ENCODE results near the gene MAPKAP1.
"Not testable (repeated sequence)": the region's sequence is repeated elsewhere in the genome, so short reads cannot be mapped to it uniquely, and the experiment has no call there.

The MAPKAP1 gene

DNA sequence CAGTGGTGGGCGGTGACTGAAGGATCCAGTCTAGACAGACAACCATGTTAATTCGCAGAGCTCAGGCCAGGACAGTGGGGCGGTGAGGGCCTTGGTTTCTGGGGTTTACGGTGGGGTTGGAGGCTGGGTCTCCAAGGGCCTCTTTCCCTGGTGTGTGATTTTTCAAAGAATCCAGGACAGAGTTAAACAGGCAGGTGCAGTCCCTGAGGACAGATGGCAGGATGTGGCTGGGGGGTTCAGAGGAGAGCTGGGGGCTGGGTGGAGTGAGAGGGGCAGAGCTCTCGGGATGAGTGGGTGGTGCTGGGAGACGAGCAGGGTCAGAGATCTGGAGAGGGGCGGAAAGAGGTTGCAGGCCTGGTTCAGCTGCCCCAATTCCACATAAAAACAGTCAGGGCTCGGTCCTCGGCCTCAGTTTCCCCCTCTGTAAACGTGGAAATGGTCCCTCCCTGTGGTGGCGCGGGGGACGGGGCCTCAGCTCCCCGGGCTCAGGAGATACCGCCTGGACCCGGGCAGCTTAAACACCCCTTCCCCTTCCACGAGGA lies 299.5 kb downstream of the MAPKAP1 start:
- no peak for DNase-seq
- in situ Hi-C loops (cut with HindIII; ENCODE audit: low pct_ligation_motif_present, low pct_unique_long_range_greater_than_20kb, low sequenced_read_pairs): no loop called here

DNA sequence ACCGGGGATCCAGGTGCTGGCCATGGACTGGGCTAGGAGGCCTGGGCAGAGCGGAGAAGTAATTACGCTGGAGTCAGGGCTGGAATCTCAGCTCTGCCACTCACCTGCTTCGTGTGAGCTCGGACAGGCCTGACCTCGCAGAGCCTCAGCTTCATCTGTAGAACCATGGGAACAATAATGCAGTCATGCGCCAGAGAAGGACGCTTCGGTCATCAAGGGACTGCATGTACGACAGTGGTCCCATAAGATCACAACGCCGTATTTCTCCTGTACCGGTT lies 300.3 kb downstream of the MAPKAP1 start:
- in situ Hi-C loops (cut with HindIII; ENCODE audit: low pct_ligation_motif_present, low pct_unique_long_range_greater_than_20kb, low sequenced_read_pairs): no loop called here
- no peak for DNase-seq

DNA sequence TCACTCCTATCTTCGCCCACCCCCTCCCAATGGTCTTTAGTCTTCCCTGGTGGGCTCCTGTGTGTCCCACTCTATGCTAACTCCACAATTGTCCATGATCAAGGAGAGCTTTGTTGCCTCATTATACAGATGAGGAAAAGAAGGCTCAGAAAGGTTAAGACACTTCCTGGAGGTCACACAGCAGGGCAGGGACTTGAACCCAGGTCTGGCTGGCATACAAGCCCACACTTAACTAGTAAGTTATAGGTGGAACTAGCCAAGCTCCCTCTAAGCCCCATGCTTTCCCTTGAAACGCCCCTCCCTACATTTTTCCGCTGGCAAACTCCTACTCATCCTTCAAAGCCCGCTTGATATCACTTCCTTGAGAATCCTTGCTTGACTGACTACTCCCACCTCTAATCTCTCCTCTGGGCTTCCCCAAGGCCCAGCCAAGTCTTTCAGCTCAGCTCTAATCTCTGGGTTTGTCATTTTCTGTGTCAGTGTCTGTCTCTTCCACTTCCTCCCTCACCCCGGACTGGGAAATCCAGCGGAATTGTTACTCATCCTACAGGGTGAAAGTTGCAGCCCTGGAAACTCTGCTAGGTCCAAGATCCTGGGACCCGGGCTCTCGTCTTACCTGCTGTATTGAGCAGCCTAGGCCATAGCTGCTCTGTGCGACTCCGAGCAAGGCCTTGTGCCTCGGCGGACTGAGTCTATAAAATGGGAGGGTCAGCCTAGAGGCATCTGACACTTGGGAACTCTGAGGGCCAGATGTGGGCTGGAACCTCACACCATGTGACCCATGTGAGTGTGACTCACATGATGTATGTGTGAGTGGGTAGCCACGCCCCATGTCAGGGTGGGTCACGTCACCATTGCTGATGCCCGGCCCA lies 300.8 kb downstream of the MAPKAP1 start:
- in situ Hi-C loops (cut with HindIII; ENCODE audit: low pct_ligation_motif_present, low pct_unique_long_range_greater_than_20kb, low sequenced_read_pairs): no loop called here

DNA sequence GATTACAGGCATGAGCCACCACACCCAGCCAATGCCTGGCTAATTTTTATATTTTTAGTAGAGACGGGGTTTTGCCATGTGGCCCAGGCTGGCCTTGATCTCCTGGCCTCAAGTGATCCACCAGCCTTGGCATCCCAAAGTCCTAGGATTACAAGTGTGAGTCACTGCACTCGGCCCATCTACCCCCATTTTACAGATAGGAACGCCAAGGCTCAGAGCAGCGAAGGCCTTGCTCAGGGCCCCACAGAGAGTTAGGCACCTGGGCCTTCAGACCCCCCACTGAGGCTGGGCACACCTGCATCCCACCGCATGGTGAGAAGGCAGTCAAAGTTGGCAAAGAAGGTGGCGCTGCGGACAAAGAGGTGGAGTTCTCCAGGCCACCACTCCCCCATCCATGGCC lies 302.3 kb downstream of the MAPKAP1 start:
- in situ Hi-C loops (cut with HindIII; ENCODE audit: low pct_ligation_motif_present, low pct_unique_long_range_greater_than_20kb, low sequenced_read_pairs): no loop called here
- no peak for DNase-seq

More for the DNA sequence above, 300.8 kb downstream of the MAPKAP1 start:
- DNase-seq: peak; percentile 10

DNA sequence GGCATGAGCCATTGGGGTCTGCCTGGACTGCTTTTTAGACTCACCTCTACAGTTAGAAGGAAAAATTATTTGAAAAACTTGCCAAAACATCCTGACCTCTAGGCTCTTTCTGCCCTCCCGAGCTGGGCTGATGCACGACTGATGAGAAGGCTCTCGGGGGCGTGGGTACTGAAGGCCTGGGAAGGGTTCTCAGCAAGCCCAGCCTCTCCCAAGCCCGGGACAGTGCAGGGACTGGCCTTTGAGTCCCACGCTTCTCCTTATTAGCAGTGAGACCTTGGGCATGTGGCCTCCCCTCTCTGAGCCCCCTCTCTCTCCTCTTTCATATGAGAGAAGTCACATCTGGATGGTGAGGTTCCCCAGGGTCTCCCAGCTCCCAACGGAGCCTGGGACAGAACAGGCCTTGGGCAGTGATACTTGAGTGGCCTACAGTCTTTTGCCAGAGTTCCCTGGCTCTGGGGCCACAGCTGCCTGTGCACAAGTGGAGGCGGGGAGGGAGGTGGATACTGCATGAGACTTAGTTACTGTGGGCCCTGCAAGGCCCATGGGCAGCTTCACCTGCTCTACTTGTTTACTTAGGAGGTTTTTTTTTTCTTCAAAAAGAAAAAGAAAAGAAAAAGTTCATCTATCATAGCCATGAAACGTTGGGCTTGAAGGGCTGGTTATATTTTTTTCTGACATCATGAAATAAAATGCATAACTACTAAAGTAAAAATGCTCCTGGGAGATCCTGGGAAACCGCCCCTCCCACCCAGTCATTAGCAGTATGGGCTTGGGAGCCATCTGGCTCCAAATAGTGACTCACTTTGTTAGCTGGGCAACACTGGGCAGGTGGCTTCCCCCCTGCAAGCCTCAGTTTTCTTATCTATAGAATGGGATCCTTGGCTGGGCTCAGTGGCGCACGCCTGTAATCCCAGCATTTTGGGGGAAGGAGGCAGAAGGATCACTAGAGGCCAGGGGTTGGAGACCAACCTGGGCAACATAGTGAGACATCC lies 306.0 kb downstream of the MAPKAP1 start:
- DNase-seq: no peak
- in situ Hi-C loops (cut with HindIII; ENCODE audit: low pct_ligation_motif_present, low pct_unique_long_range_greater_than_20kb, low sequenced_read_pairs): no loop called here

DNA sequence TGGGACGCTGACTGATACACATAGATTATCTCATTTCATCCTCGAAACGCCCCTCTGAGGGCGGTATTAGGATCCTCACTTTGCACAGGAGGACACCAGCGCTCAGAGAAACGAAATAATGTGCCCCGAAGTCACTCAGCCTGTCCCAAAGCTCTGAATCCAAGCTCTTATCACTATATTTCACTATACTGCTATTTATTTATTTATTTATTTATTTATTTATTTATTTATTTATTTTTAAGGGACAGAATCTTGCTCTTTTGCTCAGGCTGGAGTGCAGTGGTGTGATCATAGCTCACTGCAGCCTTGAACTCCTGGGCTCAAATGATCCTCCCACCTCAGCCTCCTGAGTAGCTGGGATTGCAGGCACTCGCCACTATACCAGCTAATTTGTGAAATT lies 306.8 kb downstream of the MAPKAP1 start:
- in situ Hi-C loops (cut with HindIII; ENCODE audit: low pct_ligation_motif_present, low pct_unique_long_range_greater_than_20kb, low sequenced_read_pairs); DNase-seq: not testable (repeated sequence)

DNA sequence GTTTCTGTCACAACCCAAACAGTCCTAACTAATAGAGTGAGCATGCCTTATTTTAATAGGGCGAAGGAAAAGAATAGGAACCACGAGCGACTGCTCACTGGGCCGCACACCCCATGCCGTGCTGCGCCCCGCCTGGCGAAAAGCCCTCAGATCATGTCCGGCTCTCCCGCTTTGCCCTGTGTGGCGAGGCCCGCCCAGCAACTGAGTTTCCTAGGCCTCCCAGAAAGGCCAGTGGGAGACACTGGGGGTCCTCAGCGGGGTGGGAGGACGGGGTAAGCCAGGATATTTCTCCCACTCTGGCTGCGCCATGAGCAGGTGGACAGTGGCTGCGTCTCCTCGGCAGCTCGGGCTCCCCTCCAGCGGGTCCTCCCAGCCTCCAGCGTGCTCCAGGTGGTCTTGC lies 307.3 kb downstream of the MAPKAP1 start:
- no peak for DNase-seq
- in situ Hi-C loops (cut with HindIII; ENCODE audit: low pct_ligation_motif_present, low pct_unique_long_range_greater_than_20kb, low sequenced_read_pairs): no loop called here

DNA sequence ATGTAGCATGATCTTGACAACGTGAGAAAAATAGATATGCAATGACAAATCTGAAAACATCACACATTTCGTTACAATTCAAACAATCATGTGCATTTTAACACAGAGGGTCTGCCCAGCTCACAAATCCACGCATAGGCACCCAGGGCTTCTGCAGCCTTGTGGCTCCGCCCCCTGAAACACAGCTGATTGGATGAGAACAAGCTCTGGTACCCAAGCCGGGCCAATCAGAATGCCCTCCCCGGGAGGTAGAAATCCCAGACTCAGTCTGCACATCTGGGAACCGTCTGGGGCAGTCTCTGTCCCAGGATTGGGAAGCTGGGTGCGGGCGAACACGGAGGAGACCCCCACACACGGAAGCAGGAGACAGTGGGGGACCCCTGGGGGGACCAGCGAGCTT lies 307.8 kb downstream of the MAPKAP1 start:
- in situ Hi-C loops (cut with HindIII; ENCODE audit: low pct_ligation_motif_present, low pct_unique_long_range_greater_than_20kb, low sequenced_read_pairs): no loop called here

DNA sequence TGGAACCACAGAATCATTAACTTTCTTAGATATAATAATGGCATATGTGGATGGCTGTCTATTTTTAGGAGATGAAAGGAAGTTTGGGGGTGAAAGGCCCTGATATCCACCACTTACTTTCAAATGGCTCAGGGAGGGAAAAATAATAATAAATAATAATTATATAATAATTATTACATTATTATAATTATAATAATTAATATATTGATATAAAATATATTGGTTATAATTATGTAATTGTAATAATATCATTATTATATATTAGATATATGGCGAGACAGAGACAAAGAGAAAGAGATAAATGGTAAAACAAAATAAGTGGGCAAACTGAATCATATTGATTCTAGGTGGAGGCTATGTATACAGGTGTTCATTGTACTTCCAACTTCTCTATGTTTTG lies 308.8 kb downstream of the MAPKAP1 start:
- in situ Hi-C loops (cut with HindIII; ENCODE audit: low pct_ligation_motif_present, low pct_unique_long_range_greater_than_20kb, low sequenced_read_pairs): no loop called here

More for the DNA sequence above, 307.8 kb downstream of the MAPKAP1 start:
- DNase-seq: no peak

DNA sequence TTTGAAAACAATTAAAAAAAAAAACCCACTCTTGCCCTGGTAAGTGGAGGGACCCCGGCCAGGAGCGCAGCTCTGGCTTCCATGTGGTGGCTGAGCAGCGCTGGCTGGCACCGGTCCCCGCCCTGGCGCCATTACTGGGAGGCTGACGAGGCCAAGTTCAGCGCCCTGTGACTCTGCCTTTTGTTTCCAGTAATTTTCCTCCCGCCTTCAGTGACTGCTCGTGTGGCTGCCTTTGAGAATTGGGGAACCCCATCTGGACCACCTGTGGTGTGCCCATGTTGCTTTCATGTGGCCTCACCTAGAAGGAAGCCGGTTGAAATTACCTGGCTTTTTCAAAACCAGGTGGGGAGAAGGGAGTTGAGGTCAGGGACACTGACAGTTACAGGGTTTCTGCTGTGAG lies 309.3 kb downstream of the MAPKAP1 start:
- no peak for DNase-seq
- in situ Hi-C loops (cut with HindIII; ENCODE audit: low pct_ligation_motif_present, low pct_unique_long_range_greater_than_20kb, low sequenced_read_pairs): no loop called here

More for the DNA sequence above, 308.8 kb downstream of the MAPKAP1 start:
- no peak for DNase-seq

DNA sequence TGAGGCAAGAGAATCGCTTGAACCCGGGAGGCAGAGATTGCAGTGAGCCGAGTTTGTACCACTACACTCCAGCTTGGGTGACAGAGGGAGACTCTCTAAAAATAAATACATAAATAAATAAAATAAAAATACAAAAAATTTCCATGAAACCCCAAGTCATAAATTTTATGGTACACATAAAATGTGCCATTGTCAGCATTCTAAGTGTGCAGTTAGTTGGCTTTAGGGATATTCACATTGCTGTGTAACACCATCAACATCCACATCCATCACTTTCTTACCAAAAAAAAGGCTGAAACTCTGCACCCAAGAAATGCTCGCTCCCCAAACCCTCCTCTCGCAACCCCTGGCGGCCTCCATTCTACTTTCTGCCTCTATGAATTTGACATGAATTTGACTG lies 310.2 kb downstream of the MAPKAP1 start:
- in situ Hi-C loops (cut with HindIII; ENCODE audit: low pct_ligation_motif_present, low pct_unique_long_range_greater_than_20kb, low sequenced_read_pairs): no loop called here
- DNase-seq: no peak

DNA sequence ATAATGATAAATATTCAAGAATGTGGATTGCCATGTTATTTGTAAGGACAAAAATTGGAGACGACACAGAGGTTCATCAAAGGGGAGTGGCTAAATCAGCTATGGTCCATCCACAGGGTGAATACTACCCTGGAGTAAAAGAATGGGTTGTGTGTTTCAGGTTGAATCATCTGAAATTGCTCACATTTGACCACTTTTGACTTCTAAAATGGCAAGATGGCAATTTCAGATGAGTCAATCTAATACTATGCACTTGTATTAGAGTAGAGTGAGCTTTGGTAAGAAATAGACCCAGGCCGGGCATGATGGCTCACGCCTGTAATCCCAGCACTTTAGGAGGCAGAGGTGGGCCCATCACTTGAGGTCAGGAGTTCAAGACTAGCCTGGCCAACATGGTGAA lies 313.6 kb downstream of the MAPKAP1 start:
- in situ Hi-C loops (cut with HindIII; ENCODE audit: low pct_ligation_motif_present, low pct_unique_long_range_greater_than_20kb, low sequenced_read_pairs): no loop called here
- no peak for DNase-seq

DNA sequence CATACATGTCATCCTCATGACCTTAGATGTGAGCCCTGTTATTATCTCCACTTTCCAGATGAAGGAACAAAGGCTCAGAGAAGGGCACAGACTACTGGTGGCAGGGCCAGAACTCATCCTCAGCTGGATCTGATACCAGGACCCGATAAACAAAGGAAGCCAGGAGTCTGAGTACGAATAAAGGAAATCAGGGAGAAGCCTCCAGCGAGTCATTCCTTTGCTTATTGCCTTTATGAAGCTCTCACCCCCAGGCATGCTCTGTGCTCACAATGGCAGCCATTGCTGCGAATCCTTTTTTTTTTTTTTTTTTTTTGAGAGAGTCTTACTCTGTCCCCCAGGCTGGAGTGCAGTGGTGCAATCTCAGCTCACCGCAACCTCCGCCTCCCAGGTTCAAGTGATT lies 315.3 kb downstream of the MAPKAP1 start:
- DNase-seq: no peak
- in situ Hi-C loops (cut with HindIII; ENCODE audit: low pct_ligation_motif_present, low pct_unique_long_range_greater_than_20kb, low sequenced_read_pairs): no loop called here

DNA sequence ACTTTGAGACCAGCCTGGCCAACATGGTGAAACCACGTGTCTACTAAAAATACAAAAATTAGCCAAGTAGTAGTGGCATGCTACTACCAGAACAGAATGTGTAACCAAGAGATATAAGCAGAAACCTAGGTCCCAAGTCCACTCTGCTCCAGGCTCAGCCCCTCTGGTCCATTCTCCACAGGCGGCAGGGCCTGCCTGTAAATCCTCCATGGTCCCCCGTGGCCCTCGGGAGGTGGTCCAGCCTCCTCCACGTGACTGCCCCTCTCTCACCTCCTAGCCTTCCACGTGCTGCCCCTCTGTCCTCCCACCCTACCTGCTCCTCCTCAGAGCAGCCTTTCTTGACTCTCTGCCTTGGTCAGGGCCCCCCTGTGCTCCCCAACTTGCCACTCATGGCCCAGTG lies 318.0 kb downstream of the MAPKAP1 start:
- in situ Hi-C loops (cut with HindIII; ENCODE audit: low pct_ligation_motif_present, low pct_unique_long_range_greater_than_20kb, low sequenced_read_pairs): no loop called here
- no peak for DNase-seq

DNA sequence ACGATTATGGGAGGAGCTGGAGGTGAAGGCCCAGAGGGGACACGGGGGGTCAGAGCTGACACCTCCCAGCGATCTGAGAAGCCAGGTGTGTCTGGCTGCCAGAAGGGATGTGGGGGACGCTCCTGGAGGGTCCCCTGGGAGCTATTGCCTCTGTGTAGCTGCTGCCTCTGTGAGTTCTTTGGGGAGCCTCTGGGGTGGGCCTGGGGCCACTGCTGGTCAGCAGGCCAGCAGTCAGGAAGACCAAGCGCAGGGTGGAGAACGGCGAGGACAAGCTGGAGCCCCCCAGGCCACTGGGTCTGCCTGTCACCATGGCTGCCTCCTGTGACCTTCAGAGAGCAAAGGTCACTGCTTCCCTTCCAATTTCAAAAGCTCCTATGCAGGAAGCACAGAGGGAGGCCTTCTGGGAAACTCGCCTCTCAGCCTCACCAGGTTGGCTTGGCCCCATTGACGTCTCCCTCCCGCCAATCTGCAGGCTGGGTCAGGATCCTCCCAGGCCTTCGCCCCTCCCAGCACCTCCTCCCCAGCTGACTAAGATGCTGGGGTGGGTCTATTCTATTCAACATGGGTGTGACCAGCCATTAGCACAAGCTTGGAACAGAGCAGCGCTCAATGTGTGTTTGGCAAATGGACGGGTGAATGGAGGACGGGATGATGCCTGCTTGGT lies 319.0 kb downstream of the MAPKAP1 start:
- in situ Hi-C loops (cut with HindIII; ENCODE audit: low pct_ligation_motif_present, low pct_unique_long_range_greater_than_20kb, low sequenced_read_pairs): no loop called here
- DNase-seq: no peak

All from ACHN (cell line).